Measurements from ENCODE around the gene NSUN6.
"Not testable (repeated sequence)": the region's sequence is repeated elsewhere in the genome, so short reads cannot be mapped to it uniquely, and the experiment has no call there.

NSUN6 gene

GRCh38 chr10:18607503-18608378, 43.6 kb downstream of the NSUN6 start:
- no peak for DNase-seq

- DNase-seq: no peak
These were observed 45.2 kb downstream of the NSUN6 start for GRCh38 chr10:18606051-18606695.

GRCh38 chr10:18601321-18601720, 50.1 kb downstream of the NSUN6 start:
- no peak for DNase-seq

- no peak for DNase-seq
These were observed 52.0 kb downstream of the NSUN6 start for GRCh38 chr10:18599392-18599791.

GRCh38 chr10:18594574-18595156, 56.7 kb downstream of the NSUN6 start:
- DNase-seq: no peak

GRCh38 chr10:18591141-18591540, 60.2 kb downstream of the NSUN6 start:
- DNase-seq: not testable (repeated sequence)

- not testable (repeated sequence) for DNase-seq
These were observed 64.8 kb downstream of the NSUN6 start for GRCh38 chr10:18586637-18587036.

- no peak for DNase-seq
These were observed 67.7 kb downstream of the NSUN6 start for GRCh38 chr10:18583575-18584270.

- no peak for DNase-seq
These were observed 68.6 kb downstream of the NSUN6 start for GRCh38 chr10:18582803-18583202.

GRCh38 chr10:18577823-18578685, 73.3 kb downstream of the NSUN6 start:
- no peak for DNase-seq

- DNase-seq: no peak
These were observed 74.8 kb downstream of the NSUN6 start for GRCh38 chr10:18576586-18576985.

- DNase-seq: no peak
These were observed 78.3 kb downstream of the NSUN6 start for GRCh38 chr10:18572959-18573561.

- no peak for DNase-seq
These were observed 79.6 kb downstream of the NSUN6 start for GRCh38 chr10:18571780-18572179.

- no peak for DNase-seq
These were observed 80.3 kb downstream of the NSUN6 start for GRCh38 chr10:18571076-18571475.

- DNase-seq: not testable (repeated sequence)
These were observed 81.0 kb downstream of the NSUN6 start for GRCh38 chr10:18570386-18570785.

GRCh38 chr10:18567343-18567856, 84.0 kb downstream of the NSUN6 start:
- no peak for DNase-seq

- DNase-seq: no peak
These were observed 85.2 kb downstream of the NSUN6 start for GRCh38 chr10:18566177-18566576.

GRCh38 chr10:18565006-18565405, 86.4 kb downstream of the NSUN6 start:
- DNase-seq: no peak

GRCh38 chr10:18563003-18563726, 88.2 kb downstream of the NSUN6 start:
- DNase-seq: no peak

- DNase-seq: no peak
These were observed 89.4 kb downstream of the NSUN6 start for GRCh38 chr10:18561861-18562551.
